T-helper 22 cell (primary cell): Measurements from ENCODE around the gene ASZ1.
"Not testable (repeated sequence)": the region's sequence is repeated elsewhere in the genome, so short reads cannot be mapped to it uniquely, and the experiment has no call there.

ENCODE experiments used
- DNase-seq: peaks from one replicate; pipeline ENCODE4 v3.0.0-alpha.2; 2020; ENCODE audit warnings: low read depth

Gene ASZ1, protein sequence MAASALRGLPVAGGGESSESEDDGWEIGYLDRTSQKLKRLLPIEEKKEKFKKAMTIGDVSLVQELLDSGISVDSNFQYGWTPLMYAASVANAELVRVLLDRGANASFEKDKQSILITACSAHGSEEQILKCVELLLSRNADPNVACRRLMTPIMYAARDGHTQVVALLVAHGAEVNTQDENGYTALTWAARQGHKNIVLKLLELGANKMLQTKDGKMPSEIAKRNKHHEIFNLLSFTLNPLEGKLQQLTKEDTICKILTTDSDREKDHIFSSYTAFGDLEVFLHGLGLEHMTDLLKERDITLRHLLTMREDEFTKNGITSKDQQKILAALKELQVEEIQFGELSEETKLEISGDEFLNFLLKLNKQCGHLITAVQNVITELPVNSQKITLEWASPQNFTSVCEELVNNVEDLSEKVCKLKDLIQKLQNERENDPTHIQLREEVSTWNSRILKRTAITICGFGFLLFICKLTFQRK

GRCh38 chr7:117427258-117427701 is at the start of gene ASZ1:
ASZ1 (minus strand) TSS chr7:117427493; CDS start chr7:117427460, 33 bp downstream.
- DNase-seq, result no peak

DNA sequence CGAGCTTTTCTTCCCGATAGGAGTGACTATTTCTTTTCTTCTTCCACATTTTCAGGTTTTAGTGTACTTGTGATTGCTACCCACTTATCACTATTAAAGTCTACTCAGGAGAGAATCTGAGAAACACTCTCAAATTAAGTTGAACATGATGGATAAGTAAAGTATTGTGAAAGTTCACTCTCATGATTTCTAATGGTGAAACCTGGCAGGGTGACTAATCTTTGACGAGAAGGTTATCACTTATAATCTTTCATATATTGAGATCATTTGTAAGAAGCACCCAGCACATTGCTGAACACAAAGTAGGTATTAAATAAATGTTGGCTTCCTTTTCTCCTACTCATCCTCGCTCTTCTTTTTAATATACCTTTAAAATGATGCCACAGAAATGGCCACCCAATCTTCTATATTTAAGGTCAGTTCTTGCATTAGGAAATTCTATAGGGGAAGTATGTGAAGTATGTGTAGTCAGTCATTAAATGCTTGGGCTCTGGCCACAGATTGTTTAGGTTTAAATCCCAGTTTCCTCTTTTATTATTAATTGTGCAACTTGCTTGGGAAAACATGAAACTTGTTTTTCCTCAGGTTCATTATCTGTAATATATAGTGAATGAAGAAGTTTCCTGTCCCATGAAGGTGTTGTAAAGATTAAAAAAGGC is 49.4 kb upstream of the ASZ1 start:
- no peak for DNase-seq

GRCh38 chr7:117472335-117472734 is 45.0 kb upstream of the ASZ1 start:
- DNase-seq, result no peak

DNA sequence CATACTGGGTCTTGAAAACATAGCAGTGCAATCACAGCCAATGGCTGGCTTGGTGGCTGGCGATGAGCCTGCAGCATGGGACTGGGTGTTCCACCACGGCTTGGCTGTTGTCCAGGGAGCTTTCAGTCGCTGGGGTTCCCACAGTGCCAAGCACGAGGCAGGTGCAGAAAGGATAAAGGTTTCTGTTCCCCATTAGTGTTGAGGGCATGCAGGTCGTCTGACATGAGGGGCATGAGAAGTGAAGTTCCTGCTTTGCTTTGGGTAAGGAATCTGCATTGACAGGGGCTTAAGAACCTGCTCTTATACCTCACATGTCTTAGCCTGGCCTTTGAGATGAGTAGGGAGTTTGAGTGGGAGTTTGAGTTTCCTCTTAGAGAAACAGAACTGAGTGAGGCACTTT is 43.5 kb upstream of the ASZ1 start:
- DNase-seq, result no peak

GRCh38 chr7:117468174-117468573 is 40.9 kb upstream of the ASZ1 start:
- no peak for DNase-seq

DNA sequence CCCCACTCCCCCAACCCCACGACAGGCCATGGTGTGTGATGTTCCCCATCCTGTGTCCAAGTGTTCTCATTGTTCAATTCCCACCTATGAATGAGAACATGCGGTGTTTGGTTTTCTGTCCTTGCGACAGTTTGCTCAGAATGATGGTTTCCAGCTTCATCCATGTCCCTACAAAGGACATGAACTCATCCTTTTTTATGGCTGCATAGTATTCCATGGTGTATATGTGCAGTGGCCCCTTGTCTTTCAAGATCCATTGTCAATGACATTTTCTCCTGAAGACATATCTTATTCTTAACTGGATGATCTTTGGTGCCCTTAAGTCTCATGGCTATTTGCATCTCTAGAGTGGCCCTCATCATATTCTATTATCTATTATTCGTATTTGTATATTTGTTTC is 33.5 kb upstream of the ASZ1 start:
- DNase-seq, result not testable (repeated sequence)

DNA sequence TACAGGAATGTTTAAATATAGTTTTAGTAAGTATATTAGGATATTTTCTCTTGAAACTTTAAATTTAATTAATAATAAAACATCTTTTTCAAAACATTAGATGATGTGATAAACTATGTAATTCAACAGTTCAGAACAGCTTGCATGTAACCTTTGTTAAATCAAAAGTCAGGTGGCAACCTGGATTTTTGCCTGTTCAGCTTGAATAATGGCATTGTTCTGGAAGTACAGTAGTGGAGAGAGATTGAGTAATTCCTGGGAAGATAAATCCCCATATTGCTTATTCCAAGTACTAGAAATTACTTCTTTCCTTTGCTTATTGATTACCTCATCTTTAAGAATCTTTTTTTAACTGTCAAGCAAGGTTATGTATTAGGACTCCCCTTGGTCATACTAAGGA is 32.4 kb upstream of the ASZ1 start:
- DNase-seq, result no peak

DNA sequence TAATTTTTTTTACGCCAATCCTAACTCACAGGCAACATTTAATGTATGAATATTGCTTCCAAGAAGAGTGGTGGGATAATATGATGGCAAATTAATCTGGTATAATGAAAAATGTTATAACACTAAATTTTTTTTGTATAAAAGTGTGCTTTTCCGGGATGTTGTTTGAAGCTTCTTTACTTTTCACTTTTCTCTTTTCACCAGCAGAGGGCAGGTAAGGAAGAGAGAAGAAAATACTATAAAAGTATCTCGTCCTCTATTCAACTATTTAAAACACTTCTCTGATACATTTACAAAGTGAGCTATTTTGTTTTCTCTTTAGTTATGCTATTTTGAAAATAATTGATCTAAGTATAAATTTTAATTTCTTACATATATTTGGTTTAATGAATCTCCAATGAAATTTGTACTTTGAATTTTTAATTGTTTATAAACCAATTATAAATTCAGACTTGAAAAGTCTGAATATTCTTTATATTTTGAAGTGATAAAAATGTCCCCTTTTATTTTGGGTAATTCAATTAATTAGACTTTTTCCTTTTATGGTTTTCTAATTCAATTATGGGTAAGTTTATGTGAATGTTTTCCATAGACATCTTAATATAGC is 31.8 kb upstream of the ASZ1 start:
- no peak for DNase-seq

DNA sequence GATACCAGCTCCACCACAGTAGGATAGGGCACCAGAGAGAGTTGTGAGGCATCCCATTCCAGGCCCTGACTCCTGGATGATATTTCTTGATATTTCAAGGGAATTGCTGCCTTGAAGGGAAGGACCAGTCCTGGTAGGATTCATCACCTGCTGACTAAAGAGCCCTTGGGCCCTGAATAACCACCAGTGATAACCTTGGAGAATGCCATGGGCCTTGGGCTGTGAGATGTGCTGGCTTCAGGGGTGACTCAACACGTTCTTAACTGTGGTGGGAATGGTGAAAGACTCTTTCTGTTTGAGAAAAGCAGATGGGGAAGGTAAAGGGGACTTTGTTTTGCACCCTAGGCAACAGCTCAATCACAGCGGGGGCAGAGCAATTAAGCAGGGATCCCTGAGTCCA is 21.4 kb upstream of the ASZ1 start:
- no peak for DNase-seq

DNA sequence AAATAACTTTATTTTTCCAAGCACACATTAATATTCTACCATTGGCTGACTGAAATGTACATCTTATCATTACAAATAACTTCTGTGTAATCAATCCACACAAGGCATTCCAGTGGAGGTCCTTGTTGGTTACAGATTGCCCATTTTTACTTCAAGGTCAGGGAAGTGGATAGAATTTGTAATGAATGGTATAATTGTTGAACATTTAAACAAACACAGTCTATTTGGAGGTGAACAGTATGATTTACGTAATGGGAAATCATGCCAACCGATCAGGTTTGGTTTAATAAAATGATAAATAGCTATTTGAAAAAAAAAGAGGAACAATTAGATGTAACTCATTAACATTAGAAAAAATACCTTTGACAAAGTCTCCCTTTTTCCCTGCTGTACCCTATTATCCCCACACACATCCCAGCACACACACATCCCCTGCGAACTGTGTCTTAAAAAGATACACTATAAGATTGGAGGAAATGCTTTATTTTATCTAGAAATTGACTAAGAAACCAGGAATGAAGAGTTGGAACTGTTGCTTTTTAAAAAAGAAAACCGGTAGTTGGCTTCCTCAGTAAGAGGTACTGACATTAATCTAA is 19.0 kb upstream of the ASZ1 start:
- DNase-seq, result no peak

- DNase-seq, result no peak
These were observed 17.9 kb upstream of the ASZ1 start for GRCh38 chr7:117445206-117445605.

DNA sequence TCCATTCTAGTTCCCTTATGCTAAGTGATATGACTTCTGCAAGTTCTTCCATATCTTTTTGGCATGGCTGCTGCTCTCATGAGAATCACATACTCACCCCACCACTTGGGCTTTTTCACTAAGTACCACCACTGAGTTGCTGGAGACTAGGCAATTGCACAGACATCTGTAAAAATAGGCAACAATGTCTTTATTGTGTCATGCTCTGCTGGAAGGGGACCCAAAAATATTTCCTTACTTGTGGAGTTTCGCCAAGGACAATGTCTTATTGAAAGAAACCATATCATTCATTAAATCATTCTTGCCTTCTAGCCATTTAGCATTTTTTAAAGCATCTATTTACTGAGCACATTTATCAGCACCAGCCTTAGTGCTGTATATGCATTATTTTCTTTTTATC is 17.4 kb upstream of the ASZ1 start:
- DNase-seq, result no peak

DNA sequence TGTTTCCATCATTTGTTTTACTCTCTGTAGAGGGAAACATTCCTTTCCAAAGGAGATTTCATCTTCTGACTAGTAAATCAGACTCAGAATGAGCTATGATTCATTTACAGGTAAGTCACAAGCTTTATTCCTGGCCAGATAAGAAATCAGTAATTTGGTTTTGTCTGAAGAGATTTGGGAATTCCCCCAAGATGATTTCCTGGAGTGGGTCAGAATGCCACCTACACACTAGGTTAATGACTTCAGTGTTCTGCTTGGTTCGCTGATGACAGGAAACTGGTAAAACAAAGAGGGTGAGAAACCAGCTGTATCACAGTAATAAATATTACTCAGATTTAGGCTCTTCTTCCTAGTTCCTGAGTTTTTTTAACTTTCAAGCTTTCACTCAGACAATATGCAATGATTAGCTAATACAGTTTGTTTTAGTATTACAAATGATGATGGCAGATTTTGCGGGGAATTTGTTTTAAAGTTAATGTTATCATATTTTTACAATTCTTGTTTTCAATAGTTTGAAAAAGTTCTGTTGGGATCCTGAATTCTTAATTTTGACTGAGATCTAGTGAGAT is 8.3 kb upstream of the ASZ1 start:
- no peak for DNase-seq

- DNase-seq, result no peak
These were observed 3.0 kb downstream of the ASZ1 start for GRCh38 chr7:117424090-117424829.

DNA sequence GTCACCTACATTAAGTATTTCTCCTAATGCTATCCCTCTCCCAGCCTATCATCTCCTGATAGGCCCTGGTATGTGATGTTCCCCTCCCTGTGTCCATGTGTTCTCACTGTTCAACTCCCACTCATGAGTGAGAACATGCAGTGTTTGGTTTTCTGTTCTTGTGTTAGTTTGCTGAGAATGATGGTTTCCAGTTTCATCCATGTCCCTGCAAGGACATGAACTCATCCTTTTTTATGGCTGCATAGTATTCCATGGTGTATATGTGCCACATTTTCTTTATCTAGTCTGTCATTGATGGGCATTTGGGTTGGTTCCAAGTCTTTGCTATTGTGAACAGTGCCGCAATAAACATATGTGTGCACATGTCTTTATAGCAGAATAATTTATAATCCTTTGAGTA is 12.7 kb downstream of the ASZ1 start:
- not testable (repeated sequence) for DNase-seq

GRCh38 chr7:117412946-117413559 is 14.2 kb downstream of the ASZ1 start:
- DNase-seq, result no peak

DNA sequence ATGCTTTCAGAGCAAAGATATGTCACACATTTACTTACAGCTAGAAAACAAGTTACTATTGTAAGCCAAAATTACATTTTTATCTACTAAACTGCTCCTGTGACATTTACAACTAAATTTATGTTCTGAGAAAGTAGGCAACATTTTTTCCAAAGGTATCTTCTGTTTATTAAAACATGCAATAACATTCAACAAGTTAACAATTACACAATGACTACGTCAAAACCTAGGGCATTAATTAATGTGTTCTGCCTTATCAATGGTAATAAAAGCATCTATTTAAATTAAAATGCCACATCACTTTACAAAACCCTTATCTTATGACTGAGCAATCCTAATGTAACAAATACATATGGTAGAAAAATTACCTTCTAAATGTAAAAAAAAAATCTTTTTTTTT is 14.9 kb downstream of the ASZ1 start:
- no peak for DNase-seq

GRCh38 chr7:117411539-117411938 is 15.8 kb downstream of the ASZ1 start:
- no peak for DNase-seq

DNA sequence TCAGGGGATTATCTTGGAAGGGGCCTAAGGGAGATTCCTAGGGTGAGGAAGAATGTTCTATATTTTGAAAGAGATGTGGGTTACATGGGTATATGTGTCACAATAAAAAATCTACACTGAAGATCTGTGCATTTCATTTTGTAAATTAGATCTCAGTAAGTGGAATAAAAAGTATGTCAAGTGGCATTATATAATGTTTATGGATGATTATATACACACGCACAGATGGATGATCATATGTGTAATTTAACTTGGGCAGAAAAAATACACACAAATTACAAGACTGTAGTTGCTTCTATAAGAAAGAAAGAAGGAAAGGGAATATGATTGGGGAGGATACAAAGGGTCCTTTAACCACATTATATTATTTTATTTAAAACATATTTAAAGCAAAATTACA is 18.5 kb downstream of the ASZ1 start:
- no peak for DNase-seq

- no peak for DNase-seq
These were observed 21.8 kb downstream of the ASZ1 start for GRCh38 chr7:117405519-117405918.

GRCh38 chr7:117403737-117404136 is 23.6 kb downstream of the ASZ1 start:
- DNase-seq, result no peak
